C4-2B (cell line): ENCODE data around the gene SCN8A.

ENCODE experiments used
- CTCF ChIP-seq: fragments of 450-650 bp; conservative IDR thresholded peaks from 2 replicates; pipeline ENCODE4 v1.5.1; 2017; ENCODE audit warnings: mild to moderate bottlenecking
- ZFX ChIP-seq: fragments of 450-650 bp; IDR thresholded peaks from 2 replicates; pipeline ENCODE4 v1.6.1; 2017

GRCh38 chr12:51846271-51846691, 255.2 kb downstream of the SCN8A start:
- TF ChIP-seq CTCF, result no peak
- no peak for TF ChIP-seq ZFX
